ENCODE results near the gene PTPRD.

DNA sequence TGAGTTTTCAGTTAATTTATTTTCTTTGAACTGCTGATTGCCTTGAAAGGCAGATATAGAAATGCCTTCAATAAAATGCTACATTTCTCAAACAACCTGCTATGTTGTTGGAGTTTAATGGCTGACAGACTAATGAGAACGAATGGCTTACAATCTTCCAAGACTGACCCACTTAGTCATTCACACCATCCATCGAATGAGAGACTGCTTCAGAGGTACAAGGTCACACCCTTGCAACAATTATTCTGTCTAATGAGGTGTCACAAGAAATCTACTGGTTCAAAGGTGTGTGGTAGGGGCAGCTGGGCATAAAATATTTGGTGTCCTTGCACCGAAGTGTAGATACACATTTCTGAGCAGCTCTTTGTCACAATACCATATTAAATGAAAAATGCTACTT, 18.3 kb downstream of the PTPRD start:
- TF ChIP-seq, protein P1, sequence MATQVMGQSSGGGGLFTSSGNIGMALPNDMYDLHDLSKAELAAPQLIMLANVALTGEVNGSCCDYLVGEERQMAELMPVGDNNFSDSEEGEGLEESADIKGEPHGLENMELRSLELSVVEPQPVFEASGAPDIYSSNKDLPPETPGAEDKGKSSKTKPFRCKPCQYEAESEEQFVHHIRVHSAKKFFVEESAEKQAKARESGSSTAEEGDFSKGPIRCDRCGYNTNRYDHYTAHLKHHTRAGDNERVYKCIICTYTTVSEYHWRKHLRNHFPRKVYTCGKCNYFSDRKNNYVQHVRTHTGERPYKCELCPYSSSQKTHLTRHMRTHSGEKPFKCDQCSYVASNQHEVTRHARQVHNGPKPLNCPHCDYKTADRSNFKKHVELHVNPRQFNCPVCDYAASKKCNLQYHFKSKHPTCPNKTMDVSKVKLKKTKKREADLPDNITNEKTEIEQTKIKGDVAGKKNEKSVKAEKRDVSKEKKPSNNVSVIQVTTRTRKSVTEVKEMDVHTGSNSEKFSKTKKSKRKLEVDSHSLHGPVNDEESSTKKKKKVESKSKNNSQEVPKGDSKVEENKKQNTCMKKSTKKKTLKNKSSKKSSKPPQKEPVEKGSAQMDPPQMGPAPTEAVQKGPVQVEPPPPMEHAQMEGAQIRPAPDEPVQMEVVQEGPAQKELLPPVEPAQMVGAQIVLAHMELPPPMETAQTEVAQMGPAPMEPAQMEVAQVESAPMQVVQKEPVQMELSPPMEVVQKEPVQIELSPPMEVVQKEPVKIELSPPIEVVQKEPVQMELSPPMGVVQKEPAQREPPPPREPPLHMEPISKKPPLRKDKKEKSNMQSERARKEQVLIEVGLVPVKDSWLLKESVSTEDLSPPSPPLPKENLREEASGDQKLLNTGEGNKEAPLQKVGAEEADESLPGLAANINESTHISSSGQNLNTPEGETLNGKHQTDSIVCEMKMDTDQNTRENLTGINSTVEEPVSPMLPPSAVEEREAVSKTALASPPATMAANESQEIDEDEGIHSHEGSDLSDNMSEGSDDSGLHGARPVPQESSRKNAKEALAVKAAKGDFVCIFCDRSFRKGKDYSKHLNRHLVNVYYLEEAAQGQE (IDR thresholded peaks at IDR 0.05; ENCODE audit: insufficient read depth in 1 of 2, low read depth in 2 of 2, low read length in 2 of 2), result no peak
- TF ChIP-seq TAF1 (IDR thresholded peaks at IDR 0.05; ENCODE audit: borderline replicate concordance, insufficient read depth, low read length) (no peak), POLR2AphosphoS5 (IDR thresholded peaks at IDR 0.05; ENCODE audit: low read depth, low read length) (no peak), SIN3A (IDR thresholded peaks at IDR 0.05; ENCODE audit: borderline replicate concordance, insufficient read depth, low read length) (no peak)

All from PFSK-1 (cell line).